B cell (primary cell): Measurements from ENCODE around the gene RANBP10.

ENCODE experiments used
- CTCF ChIP-seq: fragments of 200-600 bp; IDR thresholded peaks from one replicate; pipeline ENCODE4 v1.8.0; 2022; ENCODE audit warnings: antibody characterized with exemption, mild to moderate bottlenecking
- EZH2 ChIP-seq: IDR thresholded peaks from 2 replicates; pipeline ENCODE4 v1.6.1; 2012; ENCODE audit warnings: borderline replicate concordance, low read depth, mild to moderate bottlenecking, moderate library complexity, low read length; ENCODE audit not compliant: insufficient read depth, poor library complexity, severe bottlenecking

- TF ChIP-seq CTCF (no peak), EZH2 (no peak)
These were observed 14.4 kb upstream of the RANBP10 start for GRCh38 chr16:67820608-67821259.
